Measurements from ENCODE around the gene CPSF7.

The CPSF7 gene

DNA sequence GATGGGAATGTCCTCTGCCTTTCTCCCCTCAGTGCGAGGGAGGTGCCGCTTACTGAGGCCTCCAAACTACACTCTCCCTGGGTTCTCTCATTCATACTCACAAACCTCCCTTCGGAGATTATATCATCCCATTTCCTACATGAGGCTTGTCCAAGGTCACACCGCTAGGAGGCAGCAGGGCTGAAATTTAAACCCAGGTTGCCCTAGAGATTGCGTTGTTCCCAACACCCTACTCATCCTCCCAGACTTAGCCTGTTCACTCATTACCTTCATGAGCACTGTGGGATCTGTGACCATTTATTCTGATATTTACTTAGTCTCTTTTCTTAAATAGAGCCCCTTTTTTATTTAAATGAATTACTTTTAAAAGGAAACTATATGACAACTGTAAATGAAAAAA is 31.2 kb upstream of the CPSF7 start:
- H3K36me3 ChIP-seq (ENCODE audit: control insufficient read depth in 2 of 2, insufficient read depth in 1 of 2, low read length in 2 of 2) = no peaks in the 10 kb centered on the region; a peak in 1 of 3 replicates
- TF ChIP-seq, protein P1, sequence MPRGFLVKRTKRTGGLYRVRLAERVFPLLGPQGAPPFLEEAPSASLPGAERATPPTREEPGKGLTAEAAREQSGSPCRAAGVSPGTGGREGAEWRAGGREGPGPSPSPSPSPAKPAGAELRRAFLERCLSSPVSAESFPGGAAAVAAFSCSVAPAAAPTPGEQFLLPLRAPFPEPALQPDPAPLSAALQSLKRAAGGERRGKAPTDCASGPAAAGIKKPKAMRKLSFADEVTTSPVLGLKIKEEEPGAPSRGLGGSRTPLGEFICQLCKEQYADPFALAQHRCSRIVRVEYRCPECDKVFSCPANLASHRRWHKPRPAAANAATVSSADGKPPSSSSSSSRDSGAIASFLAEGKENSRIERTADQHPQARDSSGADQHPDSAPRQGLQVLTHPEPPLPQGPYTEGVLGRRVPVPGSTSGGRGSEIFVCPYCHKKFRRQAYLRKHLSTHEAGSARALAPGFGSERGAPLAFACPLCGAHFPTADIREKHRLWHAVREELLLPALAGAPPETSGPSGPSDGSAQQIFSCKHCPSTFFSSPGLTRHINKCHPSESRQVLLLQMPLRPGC (tag by site-specific recombination; IDR thresholded peaks at IDR 0.05) = no peak
- TF ChIP-seq SP3 (tag by site-specific recombination; IDR thresholded peaks at IDR 0.05) (no peak), ZNF341 (tag by site-specific recombination; IDR thresholded peaks at IDR 0.05; ENCODE audit: low read depth) (no peak), ZNF677 (tag by site-specific recombination; IDR thresholded peaks at IDR 0.05) (no peak), ZNF510 (tag by site-specific recombination; IDR thresholded peaks at IDR 0.05; ENCODE audit: insufficient replicate concordance) (no peak), ZFP69B (tag by site-specific recombination; IDR thresholded peaks at IDR 0.05) (no peak), ZNF274 (IDR thresholded peaks at IDR 0.05; ENCODE audit: low read length) (no peak), ZNF274 (tag by site-specific recombination; IDR thresholded peaks at IDR 0.05; ENCODE audit: borderline replicate concordance) (no peak), ZNF121 (tag by site-specific recombination; IDR thresholded peaks at IDR 0.05) (no peak), REST (tag by site-specific recombination; IDR thresholded peaks at IDR 0.05) (no peak), OVOL3 (tag by site-specific recombination; IDR thresholded peaks at IDR 0.05) (no peak), ZFHX2 (tag by site-specific recombination; conservative IDR thresholded peaks at IDR 0.05) (no peak), ZNF501 (tag by site-specific recombination; IDR thresholded peaks at IDR 0.05) (no peak), ZNF324 (tag by site-specific recombination; IDR thresholded peaks at IDR 0.05) (no peak)
- TF ChIP-seq, protein P2, sequence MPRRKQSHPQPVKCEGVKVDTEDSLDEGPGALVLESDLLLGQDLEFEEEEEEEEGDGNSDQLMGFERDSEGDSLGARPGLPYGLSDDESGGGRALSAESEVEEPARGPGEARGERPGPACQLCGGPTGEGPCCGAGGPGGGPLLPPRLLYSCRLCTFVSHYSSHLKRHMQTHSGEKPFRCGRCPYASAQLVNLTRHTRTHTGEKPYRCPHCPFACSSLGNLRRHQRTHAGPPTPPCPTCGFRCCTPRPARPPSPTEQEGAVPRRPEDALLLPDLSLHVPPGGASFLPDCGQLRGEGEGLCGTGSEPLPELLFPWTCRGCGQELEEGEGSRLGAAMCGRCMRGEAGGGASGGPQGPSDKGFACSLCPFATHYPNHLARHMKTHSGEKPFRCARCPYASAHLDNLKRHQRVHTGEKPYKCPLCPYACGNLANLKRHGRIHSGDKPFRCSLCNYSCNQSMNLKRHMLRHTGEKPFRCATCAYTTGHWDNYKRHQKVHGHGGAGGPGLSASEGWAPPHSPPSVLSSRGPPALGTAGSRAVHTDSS (tag by site-specific recombination; IDR thresholded peaks at IDR 0.05) = no peak
- H3K9me3 ChIP-seq (ENCODE audit: control insufficient read depth, insufficient read depth, low read depth, low read length) = no peaks in the 10 kb centered on the region
- H3K4me1 ChIP-seq (ENCODE audit: control insufficient read depth, insufficient read depth, low read length) = no peaks in the 10 kb centered on the region
- H3K27ac ChIP-seq (ENCODE audit: extremely low read depth, low read depth, low read length) = no peak overlapping the region
- CTCF ChIA-PET = interaction anchor here (0.9 to 3.9 kb wide), 4 partner anchors 15 to 172 kb away, joined by 3 to 14 read pairs (median 5); no protein-coding TSS in a partner anchor
- POLR2A ChIA-PET = no interaction called here
- no peak overlapping the region for H3K4me3 ChIP-seq (ENCODE audit: low read depth, low read length)

DNA sequence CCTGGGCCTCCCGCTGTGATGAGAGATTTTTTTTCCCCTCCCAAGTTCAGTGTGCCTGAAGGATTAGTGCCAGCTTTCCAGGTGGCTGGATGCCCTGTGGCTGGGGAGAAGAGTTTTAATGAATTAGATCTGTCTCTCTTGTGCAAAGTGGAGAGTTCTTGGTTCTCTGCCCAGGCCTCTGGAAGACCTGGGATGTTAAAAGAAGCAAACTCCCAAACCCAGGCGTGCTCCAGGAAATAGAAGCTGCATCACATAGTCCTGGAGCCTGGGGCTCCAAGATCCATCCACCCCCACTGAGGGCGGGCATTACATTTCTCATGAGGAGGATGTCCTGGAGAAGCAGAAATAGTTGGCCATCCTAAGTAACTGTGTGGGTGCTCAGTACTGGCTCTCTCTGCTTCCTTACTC is 30.7 kb upstream of the CPSF7 start:
- TF ChIP-seq ZIC2 (tag by site-specific recombination; IDR thresholded peaks at IDR 0.05) (0 out of 2 replicates have a peak, but pooled peaks have one; percentile 8), KLF7 (tag by site-specific recombination; IDR thresholded peaks at IDR 0.05; ENCODE audit: borderline replicate concordance) (no peak), RBAK (tag by site-specific recombination; IDR thresholded peaks at IDR 0.05) (no peak), ZFHX2 (tag by site-specific recombination; conservative IDR thresholded peaks at IDR 0.05) (0 out of 2 replicates have a peak, but pooled peaks have one; percentile 9)
- TF ChIP-seq, protein P3, sequence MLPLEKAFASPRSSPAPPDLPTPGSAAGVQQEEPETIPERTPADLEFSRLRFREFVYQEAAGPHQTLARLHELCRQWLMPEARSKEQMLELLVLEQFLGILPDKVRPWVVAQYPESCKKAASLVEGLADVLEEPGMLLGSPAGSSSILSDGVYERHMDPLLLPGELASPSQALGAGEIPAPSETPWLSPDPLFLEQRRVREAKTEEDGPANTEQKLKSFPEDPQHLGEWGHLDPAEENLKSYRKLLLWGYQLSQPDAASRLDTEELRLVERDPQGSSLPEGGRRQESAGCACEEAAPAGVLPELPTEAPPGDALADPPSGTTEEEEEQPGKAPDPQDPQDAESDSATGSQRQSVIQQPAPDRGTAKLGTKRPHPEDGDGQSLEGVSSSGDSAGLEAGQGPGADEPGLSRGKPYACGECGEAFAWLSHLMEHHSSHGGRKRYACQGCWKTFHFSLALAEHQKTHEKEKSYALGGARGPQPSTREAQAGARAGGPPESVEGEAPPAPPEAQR (tag by site-specific recombination; IDR thresholded peaks at IDR 0.05) = no peak
- TF ChIP-seq, protein P4, sequence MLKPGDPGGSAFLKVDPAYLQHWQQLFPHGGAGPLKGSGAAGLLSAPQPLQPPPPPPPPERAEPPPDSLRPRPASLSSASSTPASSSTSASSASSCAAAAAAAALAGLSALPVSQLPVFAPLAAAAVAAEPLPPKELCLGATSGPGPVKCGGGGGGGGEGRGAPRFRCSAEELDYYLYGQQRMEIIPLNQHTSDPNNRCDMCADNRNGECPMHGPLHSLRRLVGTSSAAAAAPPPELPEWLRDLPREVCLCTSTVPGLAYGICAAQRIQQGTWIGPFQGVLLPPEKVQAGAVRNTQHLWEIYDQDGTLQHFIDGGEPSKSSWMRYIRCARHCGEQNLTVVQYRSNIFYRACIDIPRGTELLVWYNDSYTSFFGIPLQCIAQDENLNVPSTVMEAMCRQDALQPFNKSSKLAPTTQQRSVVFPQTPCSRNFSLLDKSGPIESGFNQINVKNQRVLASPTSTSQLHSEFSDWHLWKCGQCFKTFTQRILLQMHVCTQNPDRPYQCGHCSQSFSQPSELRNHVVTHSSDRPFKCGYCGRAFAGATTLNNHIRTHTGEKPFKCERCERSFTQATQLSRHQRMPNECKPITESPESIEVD (tag by site-specific recombination; IDR thresholded peaks at IDR 0.05) = no peak
- Histone ChIP-seq H3K4me1 (ENCODE audit: control insufficient read depth, insufficient read depth, low read length) (no peaks in the 10 kb centered on the region), H3K4me3 (ENCODE audit: low read depth, low read length) (no peak overlapping the region), H3K27ac (ENCODE audit: extremely low read depth, low read depth, low read length) (no peak overlapping the region), H3K9me3 (ENCODE audit: control insufficient read depth, insufficient read depth, low read depth, low read length) (no peaks in the 10 kb centered on the region), H3K36me3 (ENCODE audit: control insufficient read depth in 2 of 2, insufficient read depth in 1 of 2, low read length in 2 of 2) (peaks cover 0 to 1% of the 10 kb centered on the region in 2 experiments; a peak in 2 of 3 replicates)
- ChIA-PET CTCF (interaction anchor here (1.6 to 3.9 kb wide), 2 partner anchors 14 to 56 kb away, joined by 7 to 14 read pairs; no protein-coding TSS in a partner anchor), POLR2A (interaction anchor here (0.7 kb wide), 1 partner anchor 990 kb away, joined by 3 read pairs; no protein-coding TSS in a partner anchor)

All from HEK293 (cell line).